ENCODE data around the gene CYP2S1. TPM values are rescaled to one million over a fixed set of nuclear protein-coding genes. Genes with fewer than 3 reads are reported as not detected.

The CYP2S1 gene
- total RNA-seq, 2 donors from 2014 or later = 114 to 152 TPM

- Histone ChIP-seq H3K27ac (peak overlapping the region; percentile 77), H3K9me3 (no peaks in the 10 kb centered on the region), H3K4me1 (no peaks in the 10 kb centered on the region), H3K9ac (ENCODE audit: low read depth in 2 of 2, low read length in 2 of 2) (peak overlapping the region; percentile 72 to 74), H3K36me3 (no peaks in the 10 kb centered on the region), H3K27me3 (peaks cover 4% of the 10 kb centered on the region), H3K4me3 (peak overlapping the region; percentile 37)
- DNase-seq = no peak
- TF ChIP-seq, protein P1, sequence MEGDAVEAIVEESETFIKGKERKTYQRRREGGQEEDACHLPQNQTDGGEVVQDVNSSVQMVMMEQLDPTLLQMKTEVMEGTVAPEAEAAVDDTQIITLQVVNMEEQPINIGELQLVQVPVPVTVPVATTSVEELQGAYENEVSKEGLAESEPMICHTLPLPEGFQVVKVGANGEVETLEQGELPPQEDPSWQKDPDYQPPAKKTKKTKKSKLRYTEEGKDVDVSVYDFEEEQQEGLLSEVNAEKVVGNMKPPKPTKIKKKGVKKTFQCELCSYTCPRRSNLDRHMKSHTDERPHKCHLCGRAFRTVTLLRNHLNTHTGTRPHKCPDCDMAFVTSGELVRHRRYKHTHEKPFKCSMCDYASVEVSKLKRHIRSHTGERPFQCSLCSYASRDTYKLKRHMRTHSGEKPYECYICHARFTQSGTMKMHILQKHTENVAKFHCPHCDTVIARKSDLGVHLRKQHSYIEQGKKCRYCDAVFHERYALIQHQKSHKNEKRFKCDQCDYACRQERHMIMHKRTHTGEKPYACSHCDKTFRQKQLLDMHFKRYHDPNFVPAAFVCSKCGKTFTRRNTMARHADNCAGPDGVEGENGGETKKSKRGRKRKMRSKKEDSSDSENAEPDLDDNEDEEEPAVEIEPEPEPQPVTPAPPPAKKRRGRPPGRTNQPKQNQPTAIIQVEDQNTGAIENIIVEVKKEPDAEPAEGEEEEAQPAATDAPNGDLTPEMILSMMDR (IDR thresholded peaks at IDR 0.05) = no peak
- intact Hi-C loops (cut with DNase I) = no loop called here
Observed at GRCh38 chr19:41220811-41221210, 27.8 kb downstream of the CYP2S1 start.

- no peak for DNase-seq
- Histone ChIP-seq H3K4me1 (peaks cover 2% of the 10 kb centered on the region), H3K4me3 (no peak overlapping the region), H3K9me3 (no peaks in the 10 kb centered on the region), H3K36me3 (no peaks in the 10 kb centered on the region), H3K27ac (no peak overlapping the region), H3K27me3 (peaks cover 4% of the 10 kb centered on the region), H3K9ac (ENCODE audit: low read depth in 2 of 2, low read length in 2 of 2) (peak overlapping the region; percentile 7 to 39)
- intact Hi-C loops (cut with DNase I) = no loop called here
- TF ChIP-seq, protein P1 (IDR thresholded peaks at IDR 0.05) = no peak
Observed at GRCh38 chr19:41221514-41222205, 28.6 kb downstream of the CYP2S1 start.

DNA sequence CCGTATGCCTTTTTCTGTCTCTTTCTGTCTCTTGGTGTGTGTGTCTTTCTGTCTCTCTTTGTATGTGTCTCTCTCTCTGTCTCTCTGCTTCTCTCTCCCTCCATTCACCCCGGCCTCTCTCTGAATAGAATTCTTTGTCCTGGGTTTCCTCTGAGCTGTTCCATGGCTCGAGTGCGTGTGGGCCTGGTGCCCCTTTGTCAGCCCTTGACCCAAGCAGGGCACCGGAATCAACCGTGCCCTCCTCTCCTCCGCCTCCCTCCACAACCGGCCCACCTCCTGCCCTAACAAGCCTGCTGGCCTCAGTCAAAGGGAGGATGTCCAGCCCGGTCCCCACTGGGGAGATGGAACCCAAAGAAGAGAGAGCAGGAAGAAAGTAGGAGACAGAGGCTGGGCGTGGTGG, 29.2 kb downstream of the CYP2S1 start:
- H3K27me3 ChIP-seq = peaks cover 4% of the 10 kb centered on the region
- H3K36me3 ChIP-seq = no peaks in the 10 kb centered on the region
- H3K27ac ChIP-seq = no peak overlapping the region
- H3K4me3 ChIP-seq = no peak overlapping the region
- H3K9me3 ChIP-seq = no peaks in the 10 kb centered on the region
- peak overlapping the region in 1 of 2 donors; percentile 39 for H3K9ac ChIP-seq (ENCODE audit: low read depth in 2 of 2, low read length in 2 of 2)
- TF ChIP-seq, protein P1 (IDR thresholded peaks at IDR 0.05) = no peak
- intact Hi-C loops (cut with DNase I) = no loop called here
- peaks cover 5% of the 10 kb centered on the region for H3K4me1 ChIP-seq
- DNase-seq = no peak

- TF ChIP-seq, protein P1 (IDR thresholded peaks at IDR 0.05) = no peak
- Histone ChIP-seq H3K4me1 (peaks cover 5% of the 10 kb centered on the region), H3K4me3 (no peak overlapping the region), H3K9me3 (no peaks in the 10 kb centered on the region), H3K27me3 (peaks cover 4% of the 10 kb centered on the region), H3K36me3 (no peaks in the 10 kb centered on the region), H3K9ac (ENCODE audit: low read depth in 2 of 2, low read length in 2 of 2) (peak overlapping the region in 1 of 2 donors; percentile 14), H3K27ac (no peak overlapping the region)
- intact Hi-C loops (cut with DNase I) = no loop called here
- no peak for DNase-seq
Observed at GRCh38 chr19:41223431-41224234, 30.6 kb downstream of the CYP2S1 start.

- no peaks in the 10 kb centered on the region for H3K27me3 ChIP-seq
- H3K9me3 ChIP-seq = no peaks in the 10 kb centered on the region
- H3K9ac ChIP-seq (ENCODE audit: low read depth in 2 of 2, low read length in 2 of 2) = no peak overlapping the region
- H3K27ac ChIP-seq = peak overlapping the region; percentile 71
- DNase-seq = no peak
- no peaks in the 10 kb centered on the region for H3K36me3 ChIP-seq
- TF ChIP-seq, protein P1 (IDR thresholded peaks at IDR 0.05) = no peak
- H3K4me1 ChIP-seq = peaks cover 5% of the 10 kb centered on the region
- intact Hi-C loops (cut with DNase I) = no loop called here
- no peak overlapping the region for H3K4me3 ChIP-seq
Observed at GRCh38 chr19:41224632-41225031, 31.6 kb downstream of the CYP2S1 start.
